Esophagus squamous epithelium (tissue), 4 donors: ENCODE data around the gene BSPRY.
"Not testable (repeated sequence)": the region's sequence is repeated elsewhere in the genome, so short reads cannot be mapped to it uniquely, and the experiment has no call there.

Source experiments
- POLR2A ChIP-seq, 4 donors: fragments of 450-650 bp; IDR thresholded peaks; one replicate each; pipeline ENCODE4 v1.6.1; 2017; ENCODE audit warnings: antibody characterized with exemption in 4 of 4, mild to moderate bottlenecking in 4 of 4, moderate library complexity in 3 of 4
- TF ChIP-seq, protein P1 (sequence below), 6 experiments: fragments of 450-650 bp in 4 of 6; fragments of 200-600 bp in 2 of 6; sonication (generic) in 2 of 6; IDR thresholded peaks; one replicate each; pipeline ENCODE4 v1.5.1; 2016 to 2019; ENCODE audit warnings: antibody characterized with exemption in 6 of 6, mild to moderate bottlenecking in 4 of 6, moderate library complexity in 4 of 6

DNA sequence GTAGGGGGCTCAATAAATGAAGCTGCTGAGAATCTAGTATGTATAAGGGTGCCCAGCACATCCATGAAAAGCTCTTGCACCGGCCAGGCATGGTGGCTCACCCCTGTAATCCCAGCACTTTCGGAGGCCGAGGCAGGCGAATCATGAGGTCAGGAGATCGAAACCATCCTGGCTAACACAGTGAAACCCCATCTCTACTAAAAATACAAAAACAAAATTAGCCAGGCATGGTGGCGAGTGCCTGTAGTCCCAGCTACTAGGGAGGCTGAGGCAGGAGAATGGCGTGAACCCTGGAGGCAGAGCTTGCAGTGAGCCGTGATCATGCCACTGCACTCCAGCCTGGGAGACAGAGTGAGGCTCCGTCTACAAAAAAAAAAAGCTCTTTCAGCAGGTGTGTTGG, 57.0 kb downstream of the BSPRY start:
- TF ChIP-seq, protein P1, sequence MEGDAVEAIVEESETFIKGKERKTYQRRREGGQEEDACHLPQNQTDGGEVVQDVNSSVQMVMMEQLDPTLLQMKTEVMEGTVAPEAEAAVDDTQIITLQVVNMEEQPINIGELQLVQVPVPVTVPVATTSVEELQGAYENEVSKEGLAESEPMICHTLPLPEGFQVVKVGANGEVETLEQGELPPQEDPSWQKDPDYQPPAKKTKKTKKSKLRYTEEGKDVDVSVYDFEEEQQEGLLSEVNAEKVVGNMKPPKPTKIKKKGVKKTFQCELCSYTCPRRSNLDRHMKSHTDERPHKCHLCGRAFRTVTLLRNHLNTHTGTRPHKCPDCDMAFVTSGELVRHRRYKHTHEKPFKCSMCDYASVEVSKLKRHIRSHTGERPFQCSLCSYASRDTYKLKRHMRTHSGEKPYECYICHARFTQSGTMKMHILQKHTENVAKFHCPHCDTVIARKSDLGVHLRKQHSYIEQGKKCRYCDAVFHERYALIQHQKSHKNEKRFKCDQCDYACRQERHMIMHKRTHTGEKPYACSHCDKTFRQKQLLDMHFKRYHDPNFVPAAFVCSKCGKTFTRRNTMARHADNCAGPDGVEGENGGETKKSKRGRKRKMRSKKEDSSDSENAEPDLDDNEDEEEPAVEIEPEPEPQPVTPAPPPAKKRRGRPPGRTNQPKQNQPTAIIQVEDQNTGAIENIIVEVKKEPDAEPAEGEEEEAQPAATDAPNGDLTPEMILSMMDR (IDR thresholded peaks at IDR 0.05): not testable (repeated sequence)
- not testable (repeated sequence) for TF ChIP-seq POLR2A (IDR thresholded peaks at IDR 0.05)
